HG03439 (cell line): ENCODE data around the gene HNRNPDL.
A peak's percentile ranks its signal among the peaks of the same experiment; 100 is the strongest.
"Not testable (repeated sequence)": the region's sequence is repeated elsewhere in the genome, so short reads cannot be mapped to it uniquely, and the experiment has no call there.

Source experiments
- ATAC-seq: cut with Tn5 transposase; IDR thresholded peaks from one replicate; pipeline ENCODE4 v1.9.1; 2021; ENCODE audit warnings: mild to moderate bottlenecking, moderate library complexity; ENCODE audit not compliant: unreplicated experiment

The HNRNPDL gene

DNA sequence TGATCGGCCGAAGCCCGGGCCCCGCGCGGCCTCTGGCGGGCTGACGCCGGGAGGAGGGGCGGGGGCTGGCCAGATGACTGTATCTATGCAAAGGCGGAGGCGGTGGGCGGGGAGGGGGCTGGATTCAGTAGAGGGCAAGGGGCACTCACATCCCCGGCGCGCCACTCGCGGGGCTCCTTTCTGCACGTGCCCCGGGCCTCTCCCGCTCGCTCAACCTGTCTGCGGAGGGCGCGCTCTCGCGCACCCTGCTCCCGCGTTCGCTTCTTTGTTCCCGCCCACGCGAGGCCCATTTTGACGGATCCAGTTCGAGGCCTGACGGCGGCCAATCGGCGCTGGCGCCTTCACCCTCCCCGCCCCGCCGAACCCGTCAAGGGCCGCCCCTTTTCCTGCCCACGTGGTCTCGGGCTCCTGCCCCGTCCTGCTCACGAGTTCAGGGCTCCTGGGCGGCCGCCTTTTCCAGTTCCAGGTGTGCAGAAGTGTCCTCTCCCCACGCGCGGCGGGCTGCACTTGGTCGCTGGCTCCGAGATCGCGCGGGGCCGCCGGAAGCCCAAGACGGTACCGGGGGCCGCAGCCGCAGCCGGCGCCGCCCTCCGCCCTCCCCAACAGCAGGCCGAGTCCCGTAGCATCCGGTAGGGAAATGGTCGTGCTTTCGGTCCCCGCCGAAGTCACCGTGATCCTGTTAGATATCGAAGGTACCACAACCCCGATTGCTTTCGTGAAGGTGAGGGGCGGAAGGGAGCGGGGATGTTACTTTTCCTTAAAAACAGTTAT, at the start of gene HNRNPDL, which contains the start of gene ENOPH1:
HNRNPDL (minus strand) TSS at position 270 of the 771 bp plus-strand sequence. CDS start 772 bp downstream, outside the sequence.
ENOPH1 (plus strand) TSS at position 398 of the 771 bp plus-strand sequence; CDS start at position 638, 240 bp downstream.
- peak; percentile 78 for ATAC-seq

DNA sequence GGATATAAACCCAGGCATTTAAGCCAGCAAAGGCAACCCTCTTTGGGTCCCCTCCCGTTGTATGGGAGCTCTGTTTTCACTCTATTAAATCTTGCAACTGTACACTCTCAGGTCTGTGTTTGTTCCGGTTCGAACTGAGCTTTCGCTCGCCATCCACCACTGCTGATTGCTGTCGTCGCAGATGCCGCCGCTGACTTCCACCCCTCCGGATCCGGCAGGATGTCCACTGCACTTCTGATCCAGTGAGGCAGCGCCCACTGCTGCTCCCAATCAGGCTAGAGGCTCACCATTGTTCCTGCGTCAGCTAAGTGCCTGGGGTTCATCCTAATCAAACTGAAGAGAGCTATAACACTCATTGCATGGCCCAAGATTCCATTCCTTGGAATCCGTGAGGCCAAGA, 49.3 kb upstream of the HNRNPDL start:
- ATAC-seq, result no peak

DNA sequence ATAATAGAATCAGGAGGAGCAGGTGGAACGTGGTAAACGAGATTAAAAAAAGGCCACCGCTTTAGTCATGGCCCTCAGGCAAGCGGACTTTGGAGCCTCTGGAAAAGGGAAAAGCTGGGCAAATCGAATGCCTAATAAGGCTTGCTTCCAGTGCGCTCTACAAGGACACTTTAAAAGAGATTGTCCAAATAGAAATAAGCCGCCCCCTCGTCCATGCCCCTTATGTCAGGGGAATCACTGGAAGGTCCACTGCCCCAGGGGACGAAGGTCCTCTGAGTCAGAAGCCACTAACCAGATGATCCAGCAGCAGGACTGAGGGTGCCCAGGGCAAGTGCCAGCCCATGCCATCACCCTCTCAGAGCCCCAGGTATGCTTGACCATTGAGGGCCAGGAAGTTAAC, 47.2 kb upstream of the HNRNPDL start:
- not testable (repeated sequence) for ATAC-seq

GRCh38 chr4:82475931-82476330, 45.7 kb upstream of the HNRNPDL start:
- ATAC-seq, result not testable (repeated sequence)

DNA sequence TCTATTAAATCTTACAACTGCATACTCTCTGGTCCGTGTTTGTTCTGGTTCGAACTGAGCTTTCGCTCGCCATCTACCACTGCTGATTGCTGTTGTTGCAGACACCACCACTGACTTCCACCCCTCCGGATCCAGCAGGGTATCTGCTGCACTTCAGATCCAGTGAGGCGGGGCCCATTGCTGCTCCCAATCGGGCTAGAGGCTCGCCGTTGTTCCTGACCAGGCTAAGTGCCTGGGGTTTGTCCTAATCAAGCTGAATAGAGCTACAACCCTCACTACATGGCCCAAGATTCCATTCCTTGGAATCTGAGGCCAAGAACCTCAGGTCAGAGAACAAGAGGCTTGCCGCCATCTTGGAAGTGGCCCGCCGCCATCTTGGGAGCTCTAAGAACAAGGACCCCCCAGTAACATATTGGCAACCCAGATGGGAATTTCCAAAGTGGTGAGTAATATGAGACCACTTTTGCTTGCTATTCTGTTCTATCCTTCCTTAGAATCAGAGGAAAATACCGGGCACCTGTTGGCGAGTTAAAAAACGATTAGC, 43.4 kb upstream of the HNRNPDL start:
- no peak for ATAC-seq

DNA sequence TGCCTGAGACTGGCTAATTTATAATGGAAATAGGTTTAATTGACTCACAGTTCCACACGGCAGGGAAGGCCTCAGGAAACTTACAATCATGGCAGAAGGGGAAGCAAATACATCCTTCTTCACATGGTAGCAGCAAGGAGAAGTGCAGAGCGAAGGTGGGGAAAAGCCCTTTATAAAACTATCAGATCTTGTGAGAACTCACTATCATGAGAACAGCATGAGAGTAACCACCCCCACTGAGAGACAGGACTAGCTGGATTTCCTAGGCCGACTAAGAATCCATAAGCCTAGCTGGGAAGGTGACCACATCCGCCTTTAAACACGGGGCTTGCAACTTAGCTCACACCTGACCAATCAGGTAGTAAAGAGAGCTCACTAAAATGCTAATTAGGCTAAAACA, 42.8 kb upstream of the HNRNPDL start:
- ATAC-seq, result not testable (repeated sequence)

- ATAC-seq, result no peak
Observed at GRCh38 chr4:82469791-82470345, 39.6 kb upstream of the HNRNPDL start.

- no peak for ATAC-seq
Observed at GRCh38 chr4:82467471-82467870, 37.2 kb upstream of the HNRNPDL start.

DNA sequence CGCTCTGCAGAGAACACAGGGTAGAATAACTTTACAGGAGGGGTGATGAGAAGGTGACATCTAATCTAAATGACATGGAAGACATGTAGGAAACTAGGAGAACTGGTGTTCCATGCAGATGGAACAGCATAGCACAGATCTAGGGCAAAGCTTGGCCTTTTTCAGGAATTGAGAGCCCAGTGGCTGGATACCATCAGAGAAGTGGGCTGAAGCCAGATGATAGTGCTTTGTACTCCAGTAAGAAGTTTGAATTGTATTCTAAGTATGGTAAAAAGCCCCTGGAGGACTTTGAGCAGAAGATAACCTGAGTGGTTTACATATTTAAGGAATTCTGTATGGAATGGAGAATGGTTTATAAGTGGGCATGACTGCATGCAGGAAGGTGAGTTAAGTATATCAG, 33.0 kb upstream of the HNRNPDL start:
- ATAC-seq, result no peak

- ATAC-seq, result peak; percentile 66
Observed at GRCh38 chr4:82462415-82462831, 32.2 kb upstream of the HNRNPDL start.

DNA sequence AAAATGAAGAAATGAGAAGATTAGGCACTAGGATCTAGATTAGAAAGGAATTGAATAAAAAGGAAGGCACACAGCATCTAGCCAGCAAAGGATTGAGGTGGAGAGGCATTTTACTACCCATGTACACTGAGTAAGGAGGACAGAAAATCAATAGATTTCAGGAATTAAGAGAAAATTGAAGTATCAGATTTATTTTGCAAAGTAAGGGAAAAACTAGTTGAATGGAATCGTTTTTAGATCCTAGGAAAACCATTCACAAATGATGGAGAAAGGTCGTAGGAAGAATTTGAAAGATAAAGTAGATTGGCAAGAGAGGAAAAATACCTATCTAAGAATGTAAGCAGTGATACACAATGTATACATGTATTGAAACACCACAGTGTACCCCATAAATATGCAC, 31.4 kb upstream of the HNRNPDL start:
- no peak for ATAC-seq

DNA sequence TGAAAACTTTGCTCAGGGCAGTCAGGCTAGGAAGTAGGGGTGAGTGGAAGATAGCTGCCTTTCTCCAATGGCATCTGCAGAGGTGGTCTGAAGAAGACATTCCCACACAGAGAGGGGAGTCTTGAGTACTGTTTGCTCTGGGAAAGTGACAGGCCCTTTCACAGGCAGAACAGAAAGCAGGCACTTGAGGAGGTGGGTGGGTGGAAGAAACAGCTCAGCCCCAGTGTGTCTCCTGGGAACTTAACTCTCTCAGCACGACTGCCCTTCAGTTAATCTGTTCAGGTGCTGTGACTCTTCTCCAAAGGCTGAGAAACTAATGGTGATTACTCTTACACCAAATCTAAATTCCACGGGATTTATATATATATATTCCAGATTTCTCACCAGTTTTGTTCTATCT, 28.5 kb upstream of the HNRNPDL start:
- no peak for ATAC-seq

GRCh38 chr4:82457266-82457665, 27.0 kb upstream of the HNRNPDL start:
- ATAC-seq, result no peak

DNA sequence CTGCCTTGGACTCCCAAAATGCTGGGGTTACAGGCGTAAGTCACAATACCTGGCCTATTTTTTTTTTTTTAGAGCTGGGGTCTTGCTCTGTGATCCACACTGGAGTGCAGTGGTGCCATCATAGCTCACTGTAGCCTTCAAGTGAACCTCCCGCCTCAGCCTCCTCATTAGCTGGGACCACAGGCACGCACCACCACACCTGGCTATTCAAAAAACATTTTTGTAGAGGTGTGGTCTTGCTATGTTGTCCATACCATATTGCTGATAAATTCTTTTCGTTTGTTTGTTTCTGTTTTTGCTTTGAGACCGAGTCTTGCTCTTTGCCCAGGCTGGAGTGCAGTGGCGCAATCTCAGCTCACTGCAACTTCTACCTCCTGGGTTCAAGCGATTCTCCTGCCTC, 21.8 kb upstream of the HNRNPDL start:
- ATAC-seq, result no peak

GRCh38 chr4:82450966-82451755, 20.9 kb upstream of the HNRNPDL start:
- ATAC-seq, result no peak

DNA sequence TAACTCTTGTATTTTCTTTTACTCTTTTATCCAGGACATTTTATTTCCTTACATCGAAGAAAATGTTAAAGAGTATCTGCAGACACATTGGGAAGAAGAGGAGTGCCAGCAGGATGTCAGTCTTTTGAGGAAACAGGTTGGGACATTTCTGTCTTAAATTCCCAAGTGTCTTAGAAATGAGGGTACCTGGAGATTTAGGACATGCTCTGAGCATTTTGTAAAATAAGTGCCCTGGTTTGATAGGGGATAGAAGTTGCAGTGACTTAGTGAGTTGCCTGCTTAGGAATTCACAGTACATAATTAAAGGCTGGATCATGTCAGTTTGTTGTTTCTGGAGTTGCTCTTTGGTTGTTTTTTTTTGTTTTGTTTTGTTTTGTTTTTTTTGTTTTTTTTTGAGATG, 17.6 kb upstream of the HNRNPDL start:
- no peak for ATAC-seq

GRCh38 chr4:82439088-82439487, 8.8 kb upstream of the HNRNPDL start:
- ATAC-seq, result no peak

- no peak for ATAC-seq
Observed at GRCh38 chr4:82437285-82438005, 7.2 kb upstream of the HNRNPDL start.

DNA sequence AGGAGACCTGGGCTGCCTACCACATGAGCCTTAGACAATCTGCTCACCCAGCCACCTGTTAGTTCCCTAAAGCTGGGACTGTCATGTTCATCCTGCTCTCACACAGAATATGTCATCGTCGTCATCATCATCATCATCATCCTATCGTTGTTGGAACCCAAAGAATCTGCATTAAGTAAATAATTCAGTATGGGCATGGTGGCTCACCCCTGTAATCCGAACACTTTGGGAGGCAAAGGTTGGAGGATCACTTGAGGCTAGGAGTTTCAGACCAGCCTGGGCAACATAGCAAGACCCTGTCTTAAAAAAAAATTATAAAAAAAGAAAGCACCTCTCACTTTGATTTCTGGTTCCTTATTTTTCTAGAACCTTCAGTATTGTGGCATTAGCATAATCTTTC, 6.5 kb upstream of the HNRNPDL start:
- ATAC-seq, result no peak

- ATAC-seq, result no peak
Observed at GRCh38 chr4:82436130-82436529, 5.9 kb upstream of the HNRNPDL start.

- no peak for ATAC-seq
Observed at GRCh38 chr4:82434949-82435348, 4.7 kb upstream of the HNRNPDL start.
